Hepatocyte (in vitro differentiated cells): ENCODE data around the gene ERC2.

Experiments
- EZH2 ChIP-seq: fragments of 200-600 bp; sonication (generic); IDR thresholded peaks from 2 replicates; pipeline ENCODE4 v1.6.1; 2016; ENCODE audit warnings: antibody characterized with exemption, mild to moderate bottlenecking, borderline replicate concordance
- EZH2phosphoT487 ChIP-seq: fragments of 200-600 bp; sonication (generic); IDR thresholded peaks from one replicate; pipeline ENCODE4 v1.6.1; 2018; ENCODE audit warnings: antibody characterized with exemption, mild to moderate bottlenecking, low read depth, moderate library complexity; ENCODE audit not compliant: unreplicated experiment, severe bottlenecking
- TF ChIP-seq, protein P1 (sequence below): fragments of 200-600 bp; sonication (generic); IDR thresholded peaks from 2 replicates; pipeline ENCODE4 v1.5.1; 2016; ENCODE audit warnings: antibody characterized with exemption, mild to moderate bottlenecking; ENCODE audit not compliant: poor library complexity

DNA sequence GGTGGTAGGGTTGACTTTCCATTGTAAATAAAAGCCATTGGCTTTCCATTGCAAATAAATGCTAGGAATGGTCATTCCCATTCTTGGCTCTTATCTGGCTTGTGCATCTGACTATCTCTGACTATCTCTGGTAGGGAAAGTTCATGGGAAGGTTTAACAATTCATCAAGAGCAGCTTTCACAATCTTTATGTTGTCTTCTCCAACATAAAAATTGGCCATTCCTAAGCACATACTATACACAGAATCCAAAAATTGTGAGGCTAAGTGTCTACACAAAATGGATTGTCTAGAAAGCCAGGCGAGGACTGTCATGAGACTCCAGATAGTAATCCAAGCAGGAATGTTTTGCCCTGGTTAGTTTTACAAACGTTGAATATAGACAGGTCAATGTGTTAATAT is 926.8 kb downstream of the ERC2 start:
- TF ChIP-seq, protein P1, sequence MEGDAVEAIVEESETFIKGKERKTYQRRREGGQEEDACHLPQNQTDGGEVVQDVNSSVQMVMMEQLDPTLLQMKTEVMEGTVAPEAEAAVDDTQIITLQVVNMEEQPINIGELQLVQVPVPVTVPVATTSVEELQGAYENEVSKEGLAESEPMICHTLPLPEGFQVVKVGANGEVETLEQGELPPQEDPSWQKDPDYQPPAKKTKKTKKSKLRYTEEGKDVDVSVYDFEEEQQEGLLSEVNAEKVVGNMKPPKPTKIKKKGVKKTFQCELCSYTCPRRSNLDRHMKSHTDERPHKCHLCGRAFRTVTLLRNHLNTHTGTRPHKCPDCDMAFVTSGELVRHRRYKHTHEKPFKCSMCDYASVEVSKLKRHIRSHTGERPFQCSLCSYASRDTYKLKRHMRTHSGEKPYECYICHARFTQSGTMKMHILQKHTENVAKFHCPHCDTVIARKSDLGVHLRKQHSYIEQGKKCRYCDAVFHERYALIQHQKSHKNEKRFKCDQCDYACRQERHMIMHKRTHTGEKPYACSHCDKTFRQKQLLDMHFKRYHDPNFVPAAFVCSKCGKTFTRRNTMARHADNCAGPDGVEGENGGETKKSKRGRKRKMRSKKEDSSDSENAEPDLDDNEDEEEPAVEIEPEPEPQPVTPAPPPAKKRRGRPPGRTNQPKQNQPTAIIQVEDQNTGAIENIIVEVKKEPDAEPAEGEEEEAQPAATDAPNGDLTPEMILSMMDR = no peak
- TF ChIP-seq EZH2 = no peak
- no peak for TF ChIP-seq EZH2phosphoT487
